SU-DHL-6 (cell line): ENCODE measurements around the gene ZNF770.
"Not testable (repeated sequence)": the region's sequence is repeated elsewhere in the genome, so short reads cannot be mapped to it uniquely, and the experiment has no call there.

Experiments
- EZH2phosphoT487 ChIP-seq: fragments of 200-600 bp; sonication (generic), shearing (Covaris generic); conservative IDR thresholded peaks from 2 replicates; pipeline ENCODE4 v1.6.1; 2018; ENCODE audit warnings: mild to moderate bottlenecking, antibody characterized with exemption, low read length, moderate library complexity, mixed read lengths
- TF ChIP-seq, protein P1 (sequence below): fragments of 200-600 bp; sonication (generic); IDR thresholded peaks from one replicate; pipeline ENCODE4 v1.5.1; 2017; ENCODE audit warnings: antibody characterized with exemption, mild to moderate bottlenecking, low read length, moderate library complexity; ENCODE audit not compliant: insufficient read depth, poor library complexity, severe bottlenecking

- TF ChIP-seq, protein P1, sequence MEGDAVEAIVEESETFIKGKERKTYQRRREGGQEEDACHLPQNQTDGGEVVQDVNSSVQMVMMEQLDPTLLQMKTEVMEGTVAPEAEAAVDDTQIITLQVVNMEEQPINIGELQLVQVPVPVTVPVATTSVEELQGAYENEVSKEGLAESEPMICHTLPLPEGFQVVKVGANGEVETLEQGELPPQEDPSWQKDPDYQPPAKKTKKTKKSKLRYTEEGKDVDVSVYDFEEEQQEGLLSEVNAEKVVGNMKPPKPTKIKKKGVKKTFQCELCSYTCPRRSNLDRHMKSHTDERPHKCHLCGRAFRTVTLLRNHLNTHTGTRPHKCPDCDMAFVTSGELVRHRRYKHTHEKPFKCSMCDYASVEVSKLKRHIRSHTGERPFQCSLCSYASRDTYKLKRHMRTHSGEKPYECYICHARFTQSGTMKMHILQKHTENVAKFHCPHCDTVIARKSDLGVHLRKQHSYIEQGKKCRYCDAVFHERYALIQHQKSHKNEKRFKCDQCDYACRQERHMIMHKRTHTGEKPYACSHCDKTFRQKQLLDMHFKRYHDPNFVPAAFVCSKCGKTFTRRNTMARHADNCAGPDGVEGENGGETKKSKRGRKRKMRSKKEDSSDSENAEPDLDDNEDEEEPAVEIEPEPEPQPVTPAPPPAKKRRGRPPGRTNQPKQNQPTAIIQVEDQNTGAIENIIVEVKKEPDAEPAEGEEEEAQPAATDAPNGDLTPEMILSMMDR: not testable (repeated sequence)
- TF ChIP-seq EZH2phosphoT487: not testable (repeated sequence)
Observed at GRCh38 chr15:34970098-34970643, 17.9 kb downstream of the ZNF770 start.
